Frontal cortex (tissue), 4 donors: Measurements from ENCODE around the gene HTR5A. TPM values are rescaled to one million over a fixed set of nuclear protein-coding genes. Genes with fewer than 3 reads are reported as not detected.
"Not testable (repeated sequence)": the region's sequence is repeated elsewhere in the genome, so short reads cannot be mapped to it uniquely, and the experiment has no call there.

Experiments
- DNase-seq, 2 donors: peaks; one replicate each; pipeline ENCODE4 v3.0.0; 2012; ENCODE audit warnings: low spot score in 2 of 2
- FAIRE-seq: peaks from 2 replicates; lab custom pipeline; 2012; peaks lifted over from hg19 to GRCh38; lab: Jason Lieb, UNC
- total RNA-seq: library from RNA; depleted of rRNA; stranded (reverse); fragments of >200 nt; gene quantifications from one replicate; pipeline ENCODE4 v1.2.3, GENCODE V29; 2014
- donor health status: control.
- donor health status: control.
- donor health status: control.

Gene HTR5A
- total RNA-seq, result 2.9 TPM

DNA sequence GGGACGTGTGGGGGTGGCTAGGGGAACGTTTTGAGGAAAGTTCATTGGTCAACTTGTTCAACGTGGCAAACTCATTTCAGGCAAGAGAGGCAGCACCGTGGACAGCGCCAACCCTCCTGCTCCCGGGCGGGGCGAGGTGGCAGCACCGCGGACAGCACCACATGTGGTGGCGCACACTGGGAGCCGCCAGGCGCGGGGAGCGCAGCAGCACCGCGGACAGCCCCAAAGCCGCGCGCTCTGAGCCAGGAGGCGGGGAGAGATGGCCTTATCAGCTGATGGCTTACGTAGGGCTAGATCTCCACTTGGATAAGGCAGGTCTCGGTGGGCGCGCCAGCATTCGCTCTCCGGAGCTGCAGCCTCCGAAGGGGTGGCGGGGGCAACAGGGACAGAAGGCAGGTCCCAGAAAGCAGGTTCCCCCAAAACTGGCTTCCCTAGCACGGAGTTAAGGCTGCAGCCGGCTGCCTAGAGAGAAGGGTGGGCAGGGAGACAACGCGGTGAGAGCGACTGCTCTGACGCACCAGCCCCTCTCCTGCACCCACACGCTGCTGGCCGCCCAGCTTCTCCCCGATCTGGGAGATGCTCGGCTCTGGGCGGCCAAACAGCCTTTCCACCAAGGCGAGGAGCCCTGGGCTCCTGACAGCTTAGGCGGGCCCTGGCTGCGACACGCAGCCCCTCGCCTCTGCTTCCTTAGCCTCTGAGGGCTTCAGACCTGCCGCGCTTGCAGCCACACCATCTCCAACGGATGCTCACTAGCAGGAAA lies at the start of gene HTR5A:
Gene HTR5A (plus strand): TSS at position 333 of the 760 bp plus-strand sequence. CDS start 576 bp downstream, outside the sequence.
- DNase-seq (peak; percentile 73 to 83), FAIRE-seq (no peak)

DNA sequence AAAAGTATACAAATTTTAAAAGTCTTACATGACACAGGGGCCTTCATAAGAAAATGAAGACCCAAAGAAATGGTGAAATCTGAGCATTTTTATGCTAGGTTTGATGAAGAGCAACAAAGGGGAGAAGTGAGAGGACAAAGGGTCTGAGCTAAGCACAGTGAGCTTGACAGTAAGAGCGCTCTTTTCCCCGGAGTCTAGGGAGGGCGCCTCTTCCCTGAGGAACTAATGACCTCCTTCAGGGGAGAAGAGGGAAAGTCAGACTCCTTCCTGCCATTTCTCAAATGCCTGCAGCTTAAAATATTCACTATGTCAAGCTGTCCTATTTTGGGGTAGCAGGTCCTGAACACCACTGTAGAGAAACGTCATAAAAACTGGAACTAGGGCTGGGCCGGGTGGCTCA lies 49.1 kb upstream of the HTR5A start:
- FAIRE-seq (no peak), DNase-seq (no peak)

DNA sequence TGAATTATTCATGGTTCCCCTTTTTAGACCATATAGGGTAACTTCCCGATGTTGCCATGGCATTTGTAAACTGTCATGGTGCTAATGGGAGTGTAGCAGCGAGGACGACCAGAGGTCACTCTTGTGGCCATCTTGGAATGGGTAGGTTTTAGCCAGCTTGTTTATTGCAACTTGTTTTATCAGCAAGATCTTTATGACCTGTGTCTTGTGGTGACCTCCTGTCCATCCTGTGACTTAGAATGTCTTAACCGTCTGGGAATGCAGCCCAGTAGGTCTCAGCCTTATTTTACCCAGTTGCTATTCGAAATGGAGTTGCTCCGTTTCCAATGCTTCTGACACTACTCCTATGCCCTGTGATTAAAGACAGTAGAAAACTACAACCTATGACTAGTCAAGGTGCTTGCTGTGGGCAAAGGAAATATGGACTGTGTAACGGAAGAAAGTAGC lies 48.4 kb upstream of the HTR5A start:
- FAIRE-seq (no peak), DNase-seq (no peak)

DNA sequence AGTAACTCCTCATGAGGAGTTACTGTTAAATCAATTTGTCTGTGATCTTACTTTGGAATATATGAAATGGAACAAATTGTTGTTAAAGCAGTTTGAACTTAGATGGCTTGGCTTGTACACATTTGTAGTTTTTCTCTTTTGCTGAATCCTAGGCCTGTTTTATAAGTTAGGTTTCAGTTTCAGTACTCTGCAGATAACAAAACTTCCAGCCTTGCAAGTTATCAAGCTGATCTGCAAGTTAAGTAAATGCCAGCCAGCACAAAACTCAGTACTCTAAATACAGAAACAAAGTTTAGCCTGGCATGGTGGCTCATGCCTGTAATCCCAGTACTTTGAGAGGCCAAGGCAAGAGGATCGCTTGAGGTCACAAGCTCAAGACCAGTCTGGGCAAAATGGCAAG lies 42.2 kb upstream of the HTR5A start:
- no peak for DNase-seq
- no peak for FAIRE-seq

DNA sequence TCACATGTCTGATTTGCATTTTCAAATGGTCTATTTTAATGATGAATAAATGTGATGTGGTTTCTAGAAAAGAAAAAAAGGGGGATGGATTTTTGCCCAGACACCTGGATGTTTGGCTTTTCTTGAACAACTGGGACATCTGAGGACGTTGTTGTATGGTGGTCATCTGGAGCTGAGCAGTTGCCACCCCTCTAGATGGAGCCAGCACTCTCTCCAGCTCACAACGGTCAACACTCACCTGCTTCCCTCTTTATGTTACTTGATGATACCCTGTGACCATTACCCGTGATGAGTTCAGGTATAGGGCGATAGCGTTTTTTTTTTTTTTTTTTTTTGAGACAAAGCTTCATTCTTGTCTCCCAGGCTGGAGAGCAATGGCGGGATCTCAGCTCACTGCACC lies 37.1 kb upstream of the HTR5A start:
- DNase-seq, result no peak
- no peak for FAIRE-seq

DNA sequence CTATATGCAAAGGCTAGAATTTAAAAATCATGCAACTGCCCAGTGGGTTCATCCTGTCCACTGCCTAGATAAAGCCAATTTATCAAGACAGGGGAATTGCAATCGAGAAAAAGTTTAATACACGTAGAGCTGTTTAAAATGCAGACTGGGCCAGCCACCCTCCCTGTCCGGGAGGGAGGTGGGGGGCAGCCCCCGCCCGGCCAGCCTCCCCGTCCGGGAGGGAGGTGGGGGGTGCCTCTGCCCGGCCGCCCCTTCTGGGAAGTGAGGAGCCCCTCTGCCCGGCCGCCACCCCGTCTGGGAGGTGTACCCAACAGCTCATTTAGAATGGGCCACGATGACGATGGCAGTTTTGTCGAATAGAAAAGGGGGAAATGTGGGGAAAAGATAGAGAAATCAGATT lies 35.6 kb upstream of the HTR5A start:
- DNase-seq, FAIRE-seq: not testable (repeated sequence)

DNA sequence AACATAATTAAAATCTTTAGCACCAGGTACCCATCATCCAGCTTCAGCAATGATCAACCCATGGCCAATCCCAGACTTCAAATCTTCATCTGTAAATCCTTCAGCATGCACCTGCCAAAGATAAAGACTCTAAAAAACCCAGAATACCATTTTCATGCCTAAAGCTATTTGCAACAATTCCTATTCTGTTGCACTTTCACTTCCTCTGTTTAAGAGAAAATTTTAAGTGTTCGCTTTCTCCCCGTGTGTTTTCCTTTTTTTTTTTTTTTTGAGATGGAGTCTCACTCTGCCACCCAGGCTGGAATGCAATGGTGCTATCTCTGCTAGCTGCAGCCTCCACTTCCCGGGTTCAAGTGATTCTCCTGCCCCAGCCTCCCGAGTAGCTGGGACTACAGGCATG lies 31.8 kb upstream of the HTR5A start:
- FAIRE-seq, result no peak

DNA sequence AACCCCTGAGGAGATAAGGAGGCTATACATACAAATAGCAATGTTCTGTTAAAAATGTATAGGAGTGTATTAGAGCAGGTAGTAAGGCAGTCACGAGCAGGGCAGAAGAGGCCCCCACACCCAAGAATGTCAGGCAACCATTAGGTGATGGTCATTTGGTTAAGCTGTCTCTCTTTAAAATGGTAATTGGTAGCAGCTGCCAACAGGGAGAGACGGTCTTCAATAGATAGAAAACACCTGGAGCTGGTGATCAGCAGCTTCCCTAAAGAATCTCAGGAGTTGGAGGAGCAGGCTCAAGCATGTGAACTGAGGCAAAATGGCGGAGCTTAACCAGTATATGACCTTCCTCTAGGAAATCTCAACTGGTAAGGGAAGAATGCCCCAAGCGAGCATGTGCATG lies 26.4 kb upstream of the HTR5A start:
- DNase-seq, result no peak
- FAIRE-seq, result no peak

More for the DNA sequence above, 31.8 kb upstream of the HTR5A start:
- no peak for DNase-seq

DNA sequence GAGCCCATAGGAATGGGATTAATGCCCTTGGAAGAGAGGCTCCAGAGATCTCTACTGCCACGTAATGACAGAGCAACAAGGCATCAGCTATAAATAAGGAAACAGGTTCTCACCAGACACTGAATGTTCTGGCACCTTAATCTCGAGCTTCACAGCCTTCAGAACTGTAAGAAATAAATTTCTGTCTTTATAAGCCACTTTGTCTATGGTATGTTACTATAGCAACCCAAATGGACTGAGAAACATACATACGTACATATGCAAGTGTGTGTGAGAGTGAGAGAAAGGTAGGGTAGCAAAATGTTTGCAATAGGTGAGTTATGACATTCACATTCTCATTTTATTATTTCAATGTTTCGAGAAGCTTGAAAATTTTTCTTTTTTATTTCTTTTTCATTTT lies 22.1 kb upstream of the HTR5A start:
- FAIRE-seq (no peak), DNase-seq (no peak)

DNA sequence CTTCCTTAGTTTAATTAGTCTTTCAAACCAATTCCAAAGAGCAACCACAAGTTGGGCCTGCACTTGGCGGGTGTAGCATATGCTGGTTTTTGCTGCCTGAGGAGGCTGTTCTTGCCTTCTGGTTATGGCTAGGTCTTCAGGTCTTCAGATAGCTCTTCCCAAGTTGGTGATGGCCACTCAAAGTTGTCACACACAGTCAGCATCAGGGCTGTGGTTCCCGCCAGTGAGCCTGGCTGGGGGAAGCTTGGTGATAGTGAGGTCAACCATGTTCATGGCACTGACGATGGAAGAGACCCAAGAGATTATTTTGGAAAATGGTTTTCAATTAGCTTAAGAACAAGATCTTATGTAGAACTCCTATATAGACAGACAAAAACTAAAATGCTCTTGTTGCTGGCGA lies 18.8 kb upstream of the HTR5A start:
- DNase-seq, result no peak

DNA sequence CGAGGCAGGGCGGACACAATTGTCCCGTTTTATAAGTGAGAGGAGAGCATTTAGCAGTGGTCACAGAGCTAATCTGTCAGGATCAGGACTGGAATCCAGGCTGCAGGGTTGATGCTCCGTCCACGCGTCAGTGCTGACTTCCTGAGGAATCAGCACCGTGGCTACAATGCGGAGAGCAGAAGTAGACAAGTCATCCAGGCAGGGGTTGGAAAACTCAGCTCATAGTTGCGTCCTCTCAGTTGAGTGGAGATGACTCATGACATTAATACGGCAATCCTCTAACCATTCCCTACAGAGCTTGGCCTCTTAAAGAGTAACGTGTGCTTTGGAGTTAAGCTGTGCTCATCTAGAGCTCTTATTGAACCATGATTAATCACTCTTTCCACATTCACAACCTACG lies 17.1 kb upstream of the HTR5A start:
- FAIRE-seq, result no peak
- DNase-seq, result no peak

More for the DNA sequence above, 18.8 kb upstream of the HTR5A start:
- FAIRE-seq, result no peak

DNA sequence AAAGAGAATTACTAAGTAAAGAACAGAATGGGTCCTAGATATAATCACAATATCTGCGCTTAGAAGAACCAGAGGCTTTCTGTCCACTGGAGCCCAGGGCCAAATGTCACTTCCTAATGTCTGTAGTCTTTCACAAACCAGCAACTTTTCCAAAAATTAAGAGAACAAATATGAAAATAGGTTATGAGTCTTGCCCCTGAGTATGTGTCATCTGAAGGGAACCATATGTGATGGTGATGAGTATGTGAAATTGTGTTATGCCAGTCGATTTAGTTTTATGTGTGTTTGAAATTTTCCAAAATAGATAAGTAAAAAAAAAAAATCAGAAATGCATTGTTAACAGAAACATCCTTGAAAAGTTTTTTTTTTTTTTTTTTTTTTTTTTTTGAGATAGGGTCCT lies 15.4 kb upstream of the HTR5A start:
- FAIRE-seq (peak; percentile 23), DNase-seq (no peak)

DNA sequence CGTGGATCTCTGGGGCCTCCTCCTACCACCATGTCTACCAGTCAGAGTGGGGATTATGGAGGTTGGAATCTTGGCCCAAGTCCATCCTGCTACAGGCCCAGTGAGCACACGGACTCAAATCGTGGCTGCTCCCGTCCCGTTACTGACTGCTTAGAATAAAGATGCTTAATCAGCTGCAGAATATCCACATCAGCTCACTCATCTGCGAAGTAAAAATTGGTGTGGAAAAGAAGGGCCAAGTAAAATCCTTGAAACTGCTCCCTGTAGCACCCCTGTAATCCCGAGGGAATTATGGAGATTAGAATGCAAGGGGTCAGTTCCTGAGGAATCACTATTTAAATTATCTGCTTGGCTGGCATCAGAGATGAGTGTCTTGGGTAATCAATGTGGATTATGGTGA lies 13.0 kb upstream of the HTR5A start:
- DNase-seq (no peak), FAIRE-seq (no peak)

DNA sequence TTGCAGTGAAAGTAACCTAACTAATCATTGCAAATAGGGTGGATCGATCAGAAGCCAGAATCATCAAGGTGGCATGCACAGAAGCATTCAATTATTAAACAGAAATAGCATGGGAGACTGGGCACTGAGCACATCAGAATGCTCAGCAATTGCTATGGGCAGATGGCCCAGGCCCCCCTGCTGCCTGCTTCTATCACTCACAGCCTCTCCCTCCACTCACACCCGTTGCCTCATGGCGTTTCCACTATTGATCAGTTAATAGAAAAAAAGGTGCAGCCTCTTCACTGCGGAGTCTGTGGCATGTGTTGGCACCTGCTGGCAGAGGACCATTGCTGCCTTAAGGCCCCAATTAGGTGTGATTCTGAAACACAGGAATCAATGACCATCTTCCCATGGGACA lies 11.2 kb upstream of the HTR5A start:
- FAIRE-seq, result no peak
- no peak for DNase-seq

DNA sequence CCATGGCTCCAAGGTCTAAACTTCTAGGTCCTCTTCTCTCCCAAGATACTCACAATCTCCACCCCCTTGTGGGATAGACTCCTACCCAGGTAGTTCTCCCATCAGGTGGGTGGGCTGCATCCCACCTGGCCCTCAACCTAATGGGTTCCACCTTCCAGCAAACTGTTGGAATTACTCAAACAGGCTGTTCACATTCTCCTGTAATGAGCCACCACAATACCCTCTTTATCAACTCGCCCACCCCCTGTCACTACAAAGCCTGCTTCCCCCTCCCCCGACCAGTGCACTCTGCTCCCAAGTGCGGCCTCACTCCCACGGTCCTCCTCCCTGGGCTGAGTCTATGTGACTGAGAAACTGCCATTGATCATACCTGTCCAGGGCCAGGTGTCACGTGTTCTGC lies 10.4 kb upstream of the HTR5A start:
- no peak for FAIRE-seq
- no peak for DNase-seq

DNA sequence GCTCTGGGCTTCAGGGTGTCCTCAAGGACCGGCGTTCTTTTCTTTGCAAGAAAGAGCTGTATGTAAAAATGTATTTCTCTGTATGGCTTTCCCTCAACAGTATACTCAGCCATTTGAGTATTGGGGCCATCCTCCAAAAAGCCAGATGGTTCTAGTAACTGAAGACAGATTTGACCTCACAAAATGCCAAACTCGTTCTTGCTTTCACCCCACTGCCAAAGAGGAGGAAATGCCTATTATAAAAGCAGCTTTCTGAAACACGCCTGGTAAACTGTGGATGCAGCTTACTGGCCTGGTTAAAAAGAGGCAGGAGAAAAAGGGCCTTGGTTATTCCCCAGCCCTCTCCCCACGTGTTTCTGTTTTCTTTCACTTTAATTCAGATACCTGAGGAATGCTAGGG lies 7.7 kb upstream of the HTR5A start:
- no peak for DNase-seq
- FAIRE-seq, result no peak

DNA sequence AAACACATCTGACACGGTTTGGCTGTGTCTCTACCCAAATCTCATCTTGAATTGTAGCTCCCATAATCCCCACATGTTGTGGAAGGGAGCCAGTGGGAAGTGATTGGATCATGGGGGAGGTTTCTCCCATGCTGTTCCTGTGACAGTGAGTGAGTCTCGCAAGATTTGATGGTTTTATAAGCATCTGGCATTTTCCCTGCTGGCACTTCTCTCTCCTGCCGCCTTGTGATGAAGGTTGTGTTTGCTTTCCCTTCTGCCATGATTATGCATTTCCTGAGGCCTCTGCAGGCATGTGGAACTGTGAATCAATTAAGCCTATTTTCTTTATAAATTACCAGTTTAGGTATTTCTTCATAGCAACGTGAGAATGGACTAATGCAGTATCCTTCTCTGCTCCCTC lies 5.9 kb upstream of the HTR5A start:
- FAIRE-seq (no peak), DNase-seq (no peak)

DNA sequence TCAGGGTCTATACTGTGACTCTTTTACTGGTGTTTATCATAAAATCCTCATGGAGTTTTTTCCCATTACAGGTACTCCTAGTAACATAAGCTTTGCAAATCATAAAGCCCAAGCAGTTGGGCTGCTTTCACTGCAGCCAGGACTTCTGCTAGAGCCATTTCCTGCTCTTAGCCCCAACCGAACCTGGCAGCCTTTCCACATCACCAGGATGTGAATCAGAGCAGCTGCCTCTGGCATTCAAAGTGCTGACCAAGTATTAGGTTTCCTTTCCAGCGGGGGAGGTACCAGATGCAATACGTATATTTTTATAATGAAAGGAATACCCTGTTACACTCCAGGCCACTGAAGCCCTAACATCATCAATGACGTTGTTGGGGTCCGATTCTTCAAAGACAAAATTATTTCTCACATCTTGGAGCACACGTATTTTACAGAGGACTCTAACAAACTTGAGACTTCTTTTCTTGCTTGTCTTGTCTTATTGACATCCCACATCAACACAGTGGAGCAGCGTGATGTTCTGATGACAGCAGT lies 3.6 kb upstream of the HTR5A start:
- FAIRE-seq (no peak), DNase-seq (no peak)

DNA sequence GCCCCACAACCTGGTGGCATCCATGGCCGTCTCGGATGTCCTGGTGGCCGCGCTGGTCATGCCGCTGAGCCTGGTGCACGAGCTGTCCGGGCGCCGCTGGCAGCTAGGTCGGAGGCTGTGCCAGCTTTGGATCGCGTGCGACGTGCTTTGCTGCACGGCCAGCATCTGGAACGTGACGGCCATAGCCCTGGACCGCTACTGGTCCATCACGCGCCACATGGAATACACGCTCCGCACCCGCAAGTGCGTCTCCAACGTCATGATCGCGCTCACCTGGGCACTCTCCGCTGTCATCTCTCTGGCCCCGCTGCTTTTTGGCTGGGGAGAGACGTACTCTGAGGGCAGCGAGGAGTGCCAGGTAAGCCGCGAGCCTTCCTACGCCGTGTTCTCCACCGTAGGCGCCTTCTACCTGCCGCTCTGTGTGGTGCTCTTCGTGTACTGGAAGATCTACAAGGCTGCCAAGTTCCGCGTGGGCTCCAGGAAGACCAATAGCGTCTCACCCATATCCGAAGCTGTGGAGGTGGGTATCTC lies 1.1 kb downstream of the HTR5A start:
- DNase-seq (no peak), FAIRE-seq (no peak)

DNA sequence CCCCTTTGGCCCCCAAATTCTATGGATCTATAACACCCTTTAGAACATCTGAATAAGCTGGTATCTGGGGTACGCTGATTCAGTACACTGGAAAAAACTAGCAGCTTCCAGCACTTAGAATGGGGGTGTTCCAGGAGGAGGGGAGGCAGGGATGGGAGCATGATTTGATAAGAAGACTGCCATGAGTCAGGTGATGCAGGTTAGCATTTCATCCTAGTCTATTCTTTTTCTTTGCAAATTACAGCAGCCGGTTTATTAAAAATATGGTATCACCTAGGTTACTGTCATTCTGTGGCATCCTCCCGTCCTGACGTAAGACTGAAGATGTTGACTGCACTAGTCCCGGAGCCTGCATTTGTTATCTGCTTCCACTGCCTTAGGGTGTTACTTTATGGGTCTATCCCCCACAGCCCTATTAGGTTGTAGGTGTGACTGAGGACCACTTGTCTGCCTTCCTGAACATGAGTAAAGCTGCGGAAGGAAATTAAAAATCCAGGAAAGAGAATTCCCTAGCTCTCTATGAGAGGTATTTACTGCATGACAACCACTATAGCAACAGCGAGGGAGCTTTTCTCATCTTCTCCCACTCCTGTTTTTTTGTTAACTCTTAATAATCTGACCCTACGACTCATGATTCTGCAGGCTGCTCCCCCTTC lies 1.9 kb downstream of the HTR5A start:
- no peak for DNase-seq
- FAIRE-seq, result no peak

DNA sequence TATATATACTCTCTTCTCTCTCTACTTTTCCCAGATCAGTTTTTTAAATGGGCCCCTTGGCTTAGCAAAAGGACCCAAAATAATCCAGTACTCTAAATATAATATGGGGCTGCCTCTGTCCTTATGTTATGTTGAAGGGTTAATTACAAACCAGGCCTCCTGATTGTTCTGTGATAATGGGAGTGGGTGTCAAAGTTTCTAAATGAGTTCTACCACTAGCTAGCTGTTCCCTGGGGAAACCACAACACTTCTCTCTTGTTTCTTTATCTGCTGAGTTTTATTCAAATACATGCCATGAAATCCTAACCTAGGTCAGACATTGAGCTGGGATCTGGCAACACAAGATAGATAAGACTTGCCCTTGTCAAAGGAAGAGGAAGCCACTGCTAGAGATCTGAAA lies 3.8 kb downstream of the HTR5A start:
- DNase-seq (no peak), FAIRE-seq (no peak)
